ENCODE measurements around the gene ATP1A1. TPM values are rescaled to one million over a fixed set of nuclear protein-coding genes. Genes with fewer than 3 reads are reported as not detected.

The ATP1A1 gene
- total RNA-seq, 1 experiment from 2014 or later = 286 TPM

GRCh38 chr1:116346943-116347673 lies 25.9 kb upstream of the ATP1A1 start (continued):
- no peak for TF ChIP-seq NR2C2 (CRISPR knock-in tag; IDR thresholded peaks at IDR 0.05)
- no peak for TF ChIP-seq NFYB (CRISPR knock-in tag; conservative IDR thresholded peaks at IDR 0.05; ENCODE audit: low read depth)
- no peak for TF ChIP-seq GTF2I (CRISPR knock-in tag; conservative IDR thresholded peaks at IDR 0.05)
- TF ChIP-seq, protein P1, sequence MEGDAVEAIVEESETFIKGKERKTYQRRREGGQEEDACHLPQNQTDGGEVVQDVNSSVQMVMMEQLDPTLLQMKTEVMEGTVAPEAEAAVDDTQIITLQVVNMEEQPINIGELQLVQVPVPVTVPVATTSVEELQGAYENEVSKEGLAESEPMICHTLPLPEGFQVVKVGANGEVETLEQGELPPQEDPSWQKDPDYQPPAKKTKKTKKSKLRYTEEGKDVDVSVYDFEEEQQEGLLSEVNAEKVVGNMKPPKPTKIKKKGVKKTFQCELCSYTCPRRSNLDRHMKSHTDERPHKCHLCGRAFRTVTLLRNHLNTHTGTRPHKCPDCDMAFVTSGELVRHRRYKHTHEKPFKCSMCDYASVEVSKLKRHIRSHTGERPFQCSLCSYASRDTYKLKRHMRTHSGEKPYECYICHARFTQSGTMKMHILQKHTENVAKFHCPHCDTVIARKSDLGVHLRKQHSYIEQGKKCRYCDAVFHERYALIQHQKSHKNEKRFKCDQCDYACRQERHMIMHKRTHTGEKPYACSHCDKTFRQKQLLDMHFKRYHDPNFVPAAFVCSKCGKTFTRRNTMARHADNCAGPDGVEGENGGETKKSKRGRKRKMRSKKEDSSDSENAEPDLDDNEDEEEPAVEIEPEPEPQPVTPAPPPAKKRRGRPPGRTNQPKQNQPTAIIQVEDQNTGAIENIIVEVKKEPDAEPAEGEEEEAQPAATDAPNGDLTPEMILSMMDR (IDR thresholded peaks at IDR 0.05) = no peak

GRCh38 chr1:116347696-116348095 lies 25.3 kb upstream of the ATP1A1 start:
- ChIA-PET CTCF (interaction anchor here (1.3 kb wide), 1 partner anchor 138 kb away, joined by 4 read pairs; no protein-coding TSS in a partner anchor), POLR2A (interaction anchor here (0.7 kb wide), 1 partner anchor 118 kb away, joined by 3 read pairs; no protein-coding TSS in a partner anchor)
- no peak overlapping the region for H3K4me3 Mint-ChIP-seq
- no peak overlapping the region for H3K27ac Mint-ChIP-seq
- no peak for DNase-seq (ENCODE audit: low spot score)
- peaks cover 31% of the 10 kb centered on the region for H3K4me1 Mint-ChIP-seq
- ATAC-seq = no peak
- no peaks in the 10 kb centered on the region for H3K27me3 Mint-ChIP-seq (ENCODE audit: low read depth)
- TF ChIP-seq TP53 (CRISPR knock-in tag; IDR thresholded peaks at IDR 0.05) (no peak), AFF4 (CRISPR knock-in tag; IDR thresholded peaks at IDR 0.05; ENCODE audit: borderline replicate concordance) (no peak), JUN (CRISPR knock-in tag; IDR thresholded peaks at IDR 0.05) (no peak), SMAD4 (CRISPR knock-in tag; IDR thresholded peaks at IDR 0.05) (no peak), ZNF532 (CRISPR knock-in tag; IDR thresholded peaks at IDR 0.05; ENCODE audit: borderline replicate concordance) (no peak), TEAD1 (CRISPR knock-in tag; IDR thresholded peaks at IDR 0.05) (no peak), NFE2L1 (CRISPR knock-in tag; IDR thresholded peaks at IDR 0.05) (no peak), NR1H2 (CRISPR knock-in tag; IDR thresholded peaks at IDR 0.05) (no peak), TCF7 (CRISPR knock-in tag; IDR thresholded peaks at IDR 0.05; ENCODE audit: low read depth) (no peak), MXD4 (CRISPR knock-in tag; IDR thresholded peaks at IDR 0.05; ENCODE audit: borderline replicate concordance) (no peak), E2F1 (CRISPR knock-in tag; IDR thresholded peaks at IDR 0.05) (no peak), GABPB1 (CRISPR knock-in tag; IDR thresholded peaks at IDR 0.05) (no peak)
- TF ChIP-seq, protein P1 (IDR thresholded peaks at IDR 0.05) = no peak
- TF ChIP-seq, protein P2, sequence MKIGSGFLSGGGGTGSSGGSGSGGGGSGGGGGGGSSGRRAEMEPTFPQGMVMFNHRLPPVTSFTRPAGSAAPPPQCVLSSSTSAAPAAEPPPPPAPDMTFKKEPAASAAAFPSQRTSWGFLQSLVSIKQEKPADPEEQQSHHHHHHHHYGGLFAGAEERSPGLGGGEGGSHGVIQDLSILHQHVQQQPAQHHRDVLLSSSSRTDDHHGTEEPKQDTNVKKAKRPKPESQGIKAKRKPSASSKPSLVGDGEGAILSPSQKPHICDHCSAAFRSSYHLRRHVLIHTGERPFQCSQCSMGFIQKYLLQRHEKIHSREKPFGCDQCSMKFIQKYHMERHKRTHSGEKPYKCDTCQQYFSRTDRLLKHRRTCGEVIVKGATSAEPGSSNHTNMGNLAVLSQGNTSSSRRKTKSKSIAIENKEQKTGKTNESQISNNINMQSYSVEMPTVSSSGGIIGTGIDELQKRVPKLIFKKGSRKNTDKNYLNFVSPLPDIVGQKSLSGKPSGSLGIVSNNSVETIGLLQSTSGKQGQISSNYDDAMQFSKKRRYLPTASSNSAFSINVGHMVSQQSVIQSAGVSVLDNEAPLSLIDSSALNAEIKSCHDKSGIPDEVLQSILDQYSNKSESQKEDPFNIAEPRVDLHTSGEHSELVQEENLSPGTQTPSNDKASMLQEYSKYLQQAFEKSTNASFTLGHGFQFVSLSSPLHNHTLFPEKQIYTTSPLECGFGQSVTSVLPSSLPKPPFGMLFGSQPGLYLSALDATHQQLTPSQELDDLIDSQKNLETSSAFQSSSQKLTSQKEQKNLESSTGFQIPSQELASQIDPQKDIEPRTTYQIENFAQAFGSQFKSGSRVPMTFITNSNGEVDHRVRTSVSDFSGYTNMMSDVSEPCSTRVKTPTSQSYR (CRISPR knock-in tag; IDR thresholded peaks at IDR 0.05) = no peak
- H3K9me3 Mint-ChIP-seq = no peaks in the 10 kb centered on the region
- H3K36me3 Mint-ChIP-seq = no peaks in the 10 kb centered on the region
